ENCODE data around the gene ETV7. TPM values are rescaled to one million over a fixed set of nuclear protein-coding genes. Genes with fewer than 3 reads are reported as not detected.

Gene ETV7
- total and polyA plus RNA-seq, 12 donors = 0.10 to 5.9 (median 0.17) TPM; not detected in 5

DNA sequence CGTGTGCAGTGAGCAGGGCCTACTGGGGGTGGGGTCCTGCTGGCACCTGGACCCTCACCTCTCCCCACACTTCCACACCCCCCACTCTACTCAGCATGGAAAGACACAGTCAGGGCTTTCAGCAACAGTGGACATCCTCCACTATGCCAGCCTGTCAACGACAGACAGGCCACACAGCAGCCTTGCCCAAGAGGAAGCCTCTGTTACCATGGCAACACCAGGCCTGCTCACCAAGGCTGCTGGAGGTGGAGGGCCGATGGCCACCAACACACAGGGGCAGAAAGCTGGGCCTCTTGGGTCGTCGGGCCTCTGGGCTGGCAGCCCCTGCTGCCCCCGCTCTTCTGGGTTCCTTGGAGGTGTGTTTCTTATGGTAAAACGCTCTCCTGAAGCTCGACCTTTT lies 64.4 kb downstream of the ETV7 start:
- no peak overlapping the region for H3K4me3 ChIP-seq
- WGBS, 2 donors = 75 to 76% methylated on average over 8 of the region's 8 CpGs
- H3K27me3 ChIP-seq = peaks cover 0 to 26% (median 7%) of the 10 kb centered on the region in 7 donors
- H3K36me3 ChIP-seq = no peaks in the 10 kb centered on the region
- H3K4me1 ChIP-seq = peaks cover 0 to 9% (median 0%) of the 10 kb centered on the region in 9 donors
- intact Hi-C loops (cut with DNase I) = no loop called here
- ATAC-seq (no peak), DNase-seq (no peak)
- H3K27ac ChIP-seq = no peak overlapping the region
- TF ChIP-seq, protein P1, sequence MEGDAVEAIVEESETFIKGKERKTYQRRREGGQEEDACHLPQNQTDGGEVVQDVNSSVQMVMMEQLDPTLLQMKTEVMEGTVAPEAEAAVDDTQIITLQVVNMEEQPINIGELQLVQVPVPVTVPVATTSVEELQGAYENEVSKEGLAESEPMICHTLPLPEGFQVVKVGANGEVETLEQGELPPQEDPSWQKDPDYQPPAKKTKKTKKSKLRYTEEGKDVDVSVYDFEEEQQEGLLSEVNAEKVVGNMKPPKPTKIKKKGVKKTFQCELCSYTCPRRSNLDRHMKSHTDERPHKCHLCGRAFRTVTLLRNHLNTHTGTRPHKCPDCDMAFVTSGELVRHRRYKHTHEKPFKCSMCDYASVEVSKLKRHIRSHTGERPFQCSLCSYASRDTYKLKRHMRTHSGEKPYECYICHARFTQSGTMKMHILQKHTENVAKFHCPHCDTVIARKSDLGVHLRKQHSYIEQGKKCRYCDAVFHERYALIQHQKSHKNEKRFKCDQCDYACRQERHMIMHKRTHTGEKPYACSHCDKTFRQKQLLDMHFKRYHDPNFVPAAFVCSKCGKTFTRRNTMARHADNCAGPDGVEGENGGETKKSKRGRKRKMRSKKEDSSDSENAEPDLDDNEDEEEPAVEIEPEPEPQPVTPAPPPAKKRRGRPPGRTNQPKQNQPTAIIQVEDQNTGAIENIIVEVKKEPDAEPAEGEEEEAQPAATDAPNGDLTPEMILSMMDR (IDR thresholded peaks at IDR 0.05) = no peak
- H3K9me3 ChIP-seq = no peaks in the 10 kb centered on the region

DNA sequence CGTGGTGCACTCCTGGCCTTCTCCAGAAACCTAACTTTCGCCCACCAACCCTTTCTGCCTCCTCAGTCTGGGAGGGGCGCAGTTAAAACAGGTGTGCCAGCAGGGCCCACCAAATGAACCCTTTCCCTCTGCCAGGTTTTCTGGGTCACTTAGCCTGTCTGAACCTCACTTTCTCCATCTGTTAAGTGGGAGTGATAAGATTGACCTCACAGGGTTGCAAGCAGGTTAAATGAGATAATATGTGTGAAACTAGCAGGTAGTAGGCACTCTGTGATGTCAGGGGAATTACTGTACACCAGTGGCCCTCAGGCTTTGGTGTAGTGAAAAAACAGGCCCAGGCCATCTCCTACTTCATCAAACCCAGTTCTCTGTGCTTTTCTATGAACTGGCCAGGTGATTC lies 64.9 kb downstream of the ETV7 start:
- intact Hi-C loops (cut with DNase I) = no loop called here

DNA sequence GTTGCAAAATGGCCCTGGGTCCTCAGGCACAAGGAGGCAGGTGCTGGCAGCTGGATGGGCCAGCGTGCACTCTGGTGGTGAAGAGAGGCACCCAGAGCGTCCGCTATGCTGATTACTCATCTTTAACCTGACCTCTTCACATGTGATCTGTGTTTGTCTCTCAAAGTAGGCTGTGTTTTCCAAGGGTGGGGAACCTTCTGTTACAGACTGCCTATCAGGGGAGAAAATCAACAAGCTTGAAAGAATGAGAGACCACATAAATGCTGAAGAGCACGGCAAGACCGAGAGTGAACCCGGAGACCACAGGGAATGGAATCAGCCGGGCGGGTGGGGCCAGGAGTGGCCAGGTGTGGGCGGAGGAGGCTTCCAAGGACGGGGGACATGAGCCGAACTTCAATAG lies 67.0 kb downstream of the ETV7 start:
- DNase-seq = no peak
- intact Hi-C loops (cut with DNase I) = no loop called here
- H3K9me3 ChIP-seq = no peaks in the 10 kb centered on the region
- H3K4me1 ChIP-seq = no peaks in the 10 kb centered on the region
- peaks cover 0 to 27% (median 13%) of the 10 kb centered on the region in 7 donors for H3K27me3 ChIP-seq
- no peak overlapping the region for H3K4me3 ChIP-seq
- no peak for ATAC-seq
- H3K27ac ChIP-seq = no peak overlapping the region
- TF ChIP-seq, protein P1 (IDR thresholded peaks at IDR 0.05) = no peak
- H3K36me3 ChIP-seq = no peaks in the 10 kb centered on the region
- WGBS, 2 donors = 90 to 91% methylated on average over 11 of the region's 11 CpGs

More for the DNA sequence above, 64.9 kb downstream of the ETV7 start:
- Histone ChIP-seq H3K9me3 (no peaks in the 10 kb centered on the region), H3K36me3 (no peaks in the 10 kb centered on the region), H3K4me1 (peaks cover 0 to 9% (median 0%) of the 10 kb centered on the region in 9 donors), H3K27me3 (peaks cover 0 to 27% (median 10%) of the 10 kb centered on the region in 7 donors), H3K4me3 (no peak overlapping the region), H3K27ac (no peak overlapping the region)
- TF ChIP-seq, protein P1 (IDR thresholded peaks at IDR 0.05) = no peak
- ATAC-seq (no peak), DNase-seq (no peak)
- WGBS, 2 donors = 84 to 89% methylated on average over 3 of the region's 3 CpGs

DNA sequence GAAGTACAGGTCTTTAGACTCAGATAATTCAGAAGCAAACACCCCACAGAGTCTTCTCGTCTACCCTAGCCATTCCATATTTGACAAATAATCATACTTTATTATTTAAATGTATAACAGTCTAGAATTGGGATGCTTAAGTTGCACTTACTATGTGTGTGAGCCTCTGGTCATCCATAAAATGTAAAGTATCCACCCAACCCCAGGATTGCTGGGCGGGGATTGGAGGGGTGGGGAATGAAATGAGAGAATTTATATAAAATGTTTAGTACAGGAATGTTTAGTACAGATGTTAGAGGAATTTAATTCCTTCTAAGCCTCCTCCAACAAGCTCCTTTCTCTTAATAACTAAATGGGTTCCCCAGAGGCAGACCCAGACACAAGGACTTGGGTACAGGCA lies 67.6 kb downstream of the ETV7 start:
- 87 to 90% methylated on average over 2 of the region's 2 CpGs for WGBS, 2 donors
- H3K27me3 ChIP-seq = peaks cover 0 to 25% (median 8%) of the 10 kb centered on the region in 7 donors
- no peak overlapping the region for H3K27ac ChIP-seq
- no peak overlapping the region for H3K4me3 ChIP-seq
- H3K36me3 ChIP-seq = no peaks in the 10 kb centered on the region
- TF ChIP-seq, protein P1 (IDR thresholded peaks at IDR 0.05) = no peak
- intact Hi-C loops (cut with DNase I) = no loop called here
- H3K4me1 ChIP-seq = no peaks in the 10 kb centered on the region
- ATAC-seq (no peak), DNase-seq (no peak)
- no peaks in the 10 kb centered on the region for H3K9me3 ChIP-seq
